ENCODE results near the gene TCF19.
"Not testable (repeated sequence)": the region's sequence is repeated elsewhere in the genome, so short reads cannot be mapped to it uniquely, and the experiment has no call there.

The TCF19 gene

DNA sequence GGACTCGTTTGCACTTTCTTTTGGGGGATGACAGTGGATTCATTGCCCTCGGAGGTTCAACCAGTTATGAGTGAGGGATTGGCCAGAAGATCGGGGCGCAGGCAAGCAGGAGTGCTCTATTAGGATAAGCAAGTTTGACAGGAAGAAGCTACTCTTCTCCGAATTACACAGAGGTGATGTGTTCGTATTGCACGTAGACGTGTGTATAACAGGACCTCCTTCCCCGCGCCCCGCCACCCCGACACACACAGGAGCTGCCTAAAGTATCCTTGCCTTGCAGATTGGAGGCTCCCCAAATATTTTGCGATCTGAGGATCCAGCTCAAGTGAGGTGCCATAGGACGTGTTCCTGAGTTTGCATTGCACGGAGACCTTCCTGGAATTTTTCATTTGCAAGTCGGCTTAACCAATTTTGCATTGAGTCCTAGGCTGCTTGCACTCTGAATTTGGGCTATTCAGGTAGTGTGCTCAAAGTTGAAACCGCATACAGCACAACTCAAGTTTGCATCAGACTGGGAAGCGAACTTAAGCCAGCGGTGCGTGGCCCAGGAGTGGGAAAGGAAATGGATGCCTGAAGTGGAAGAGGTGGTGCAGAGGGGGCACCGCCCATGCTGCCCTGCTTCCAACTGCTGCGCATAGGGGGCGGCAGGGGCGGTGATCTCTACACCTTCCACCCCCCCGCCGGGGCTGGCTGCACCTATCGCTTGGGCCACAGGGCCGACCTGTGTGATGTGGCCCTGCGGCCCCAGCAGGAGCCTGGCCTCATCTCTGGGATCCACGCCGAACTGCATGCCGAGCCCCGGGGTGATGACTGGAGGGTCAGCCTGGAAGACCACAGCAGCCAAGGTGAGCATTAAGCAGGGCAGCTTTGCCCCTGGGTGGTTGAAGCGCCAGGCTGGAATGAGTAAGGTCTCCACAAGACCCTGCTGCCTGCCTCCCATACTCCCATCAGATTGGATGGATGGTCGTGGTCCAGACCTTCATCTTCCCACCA lies 770 bp downstream of the TCF19 start:
- DNase-seq (ENCODE audit: extremely low spot score, insufficient read length, low read depth), result no peak
- no peak for FAIRE-seq

DNA sequence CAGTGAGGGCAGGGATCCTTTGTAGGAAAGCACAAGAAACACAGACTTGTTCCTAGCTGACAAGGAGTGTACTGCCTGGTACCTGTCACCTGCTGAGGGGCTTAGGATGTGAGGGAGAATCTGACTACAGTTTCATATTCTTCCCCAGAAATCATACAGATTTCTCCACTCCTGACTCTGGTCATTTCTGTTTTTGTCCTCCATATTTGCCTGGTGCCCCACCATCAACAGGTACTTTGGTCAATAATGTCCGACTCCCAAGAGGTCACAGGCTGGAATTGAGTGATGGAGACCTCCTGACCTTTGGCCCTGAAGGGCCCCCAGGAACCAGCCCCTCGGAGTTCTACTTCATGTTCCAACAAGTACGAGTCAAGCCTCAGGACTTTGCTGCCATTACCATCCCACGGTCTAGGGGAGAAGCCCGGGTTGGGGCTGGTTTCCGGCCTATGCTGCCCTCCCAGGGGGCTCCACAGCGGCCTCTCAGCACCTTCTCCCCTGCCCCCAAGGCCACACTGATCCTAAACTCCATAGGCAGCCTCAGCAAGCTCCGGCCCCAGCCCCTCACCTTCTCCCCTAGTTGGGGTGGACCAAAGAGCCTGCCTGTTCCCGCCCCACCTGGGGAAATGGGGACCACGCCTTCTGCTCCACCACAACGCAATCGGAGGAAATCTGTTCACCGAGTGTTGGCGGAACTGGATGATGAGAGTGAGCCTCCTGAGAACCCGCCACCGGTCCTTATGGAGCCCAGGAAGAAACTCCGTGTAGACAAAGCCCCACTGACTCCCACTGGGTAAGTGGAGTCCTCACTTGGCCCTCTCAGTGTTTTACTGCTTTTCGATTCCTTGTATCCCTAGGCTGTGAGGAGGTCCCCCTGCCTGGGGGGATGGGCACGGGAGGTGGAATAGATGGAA lies 3.1 kb downstream of the TCF19 start:
- DNase-seq (ENCODE audit: extremely low spot score, insufficient read length, low read depth), result no peak
- no peak for FAIRE-seq

DNA sequence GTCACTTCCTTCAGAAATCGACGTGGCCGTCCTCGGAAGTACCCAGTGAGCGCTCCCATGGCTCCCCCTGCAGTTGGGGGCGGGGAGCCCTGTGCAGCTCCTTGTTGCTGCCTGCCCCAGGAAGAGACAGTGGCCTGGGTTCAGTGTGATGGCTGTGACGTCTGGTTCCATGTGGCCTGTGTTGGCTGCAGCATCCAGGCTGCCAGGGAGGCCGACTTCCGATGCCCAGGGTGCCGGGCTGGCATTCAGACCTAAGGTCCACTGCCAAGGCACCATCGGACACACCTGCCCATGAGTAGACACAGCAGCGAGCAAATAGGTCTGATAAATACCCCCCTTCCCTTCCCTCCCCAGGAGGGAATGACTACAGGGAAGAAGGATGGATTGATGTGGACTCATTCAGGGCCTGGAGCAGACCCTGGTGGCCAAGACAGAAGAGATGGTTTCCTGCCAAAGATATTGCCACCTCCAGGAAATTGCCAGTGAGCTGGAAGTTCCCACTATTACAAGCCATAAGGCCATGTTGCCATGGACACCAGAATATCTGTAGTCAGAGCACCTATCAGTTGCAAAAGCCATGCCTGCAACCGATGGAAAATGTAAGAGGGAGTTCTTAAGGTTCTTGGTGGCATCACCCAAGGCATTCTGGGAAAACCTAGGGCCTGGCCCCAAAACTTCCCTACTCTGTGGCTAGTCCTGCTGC lies 4.2 kb downstream of the TCF19 start:
- FAIRE-seq, result no peak

DNA sequence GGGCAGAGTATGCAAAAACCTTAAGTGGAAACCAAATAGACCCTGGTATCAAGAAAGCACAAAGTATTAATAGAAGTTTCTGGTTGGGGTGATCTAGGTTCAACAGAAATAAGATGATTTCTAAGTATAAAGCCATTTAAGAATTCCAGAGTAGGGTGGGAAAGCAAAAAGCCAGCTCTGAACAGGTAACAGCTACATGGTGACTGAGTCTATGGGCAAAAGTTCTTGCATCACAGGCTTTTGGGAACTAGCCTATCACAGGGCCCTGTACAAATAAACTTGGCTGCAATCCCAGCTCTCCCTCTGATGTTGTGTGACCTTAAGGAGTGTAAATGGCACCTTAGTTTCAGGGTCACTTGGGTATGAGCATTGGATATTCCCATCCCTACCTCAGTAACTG lies 5.5 kb downstream of the TCF19 start:
- FAIRE-seq (no peak), DNase-seq (ENCODE audit: extremely low spot score, insufficient read length, low read depth) (no peak)

More for the DNA sequence above, 4.2 kb downstream of the TCF19 start:
- no peak for DNase-seq (ENCODE audit: extremely low spot score, insufficient read length, low read depth)

DNA sequence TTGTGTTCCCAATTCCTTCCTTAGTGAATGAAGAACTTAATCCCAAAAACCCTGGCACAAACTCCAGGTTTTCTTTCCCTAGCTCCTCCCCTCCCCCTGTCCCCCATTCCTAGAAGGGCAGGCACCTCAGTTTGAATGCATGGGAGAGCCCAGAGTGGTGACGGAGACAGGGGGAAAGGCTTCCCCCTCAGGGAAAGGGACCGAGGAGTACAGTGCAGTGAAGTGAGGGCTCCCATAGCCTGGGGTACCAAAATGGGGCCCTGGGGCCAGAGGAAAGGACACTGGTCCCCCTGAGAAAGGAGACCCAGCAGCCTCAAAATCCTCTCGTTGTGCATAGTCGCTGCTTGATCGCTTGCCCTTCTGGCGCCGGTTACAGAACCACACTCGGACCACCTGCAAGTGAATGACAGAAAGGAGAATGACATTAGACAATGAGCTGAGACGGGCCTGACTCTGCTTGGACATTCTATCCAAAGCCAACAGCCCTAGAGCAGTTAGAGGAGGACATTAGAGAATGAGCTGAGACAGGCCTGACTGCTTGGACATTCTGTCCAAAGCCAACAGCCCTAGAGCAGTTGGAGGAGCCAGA lies 6.2 kb downstream of the TCF19 start:
- DNase-seq (ENCODE audit: extremely low spot score, insufficient read length, low read depth); FAIRE-seq: not testable (repeated sequence)

DNA sequence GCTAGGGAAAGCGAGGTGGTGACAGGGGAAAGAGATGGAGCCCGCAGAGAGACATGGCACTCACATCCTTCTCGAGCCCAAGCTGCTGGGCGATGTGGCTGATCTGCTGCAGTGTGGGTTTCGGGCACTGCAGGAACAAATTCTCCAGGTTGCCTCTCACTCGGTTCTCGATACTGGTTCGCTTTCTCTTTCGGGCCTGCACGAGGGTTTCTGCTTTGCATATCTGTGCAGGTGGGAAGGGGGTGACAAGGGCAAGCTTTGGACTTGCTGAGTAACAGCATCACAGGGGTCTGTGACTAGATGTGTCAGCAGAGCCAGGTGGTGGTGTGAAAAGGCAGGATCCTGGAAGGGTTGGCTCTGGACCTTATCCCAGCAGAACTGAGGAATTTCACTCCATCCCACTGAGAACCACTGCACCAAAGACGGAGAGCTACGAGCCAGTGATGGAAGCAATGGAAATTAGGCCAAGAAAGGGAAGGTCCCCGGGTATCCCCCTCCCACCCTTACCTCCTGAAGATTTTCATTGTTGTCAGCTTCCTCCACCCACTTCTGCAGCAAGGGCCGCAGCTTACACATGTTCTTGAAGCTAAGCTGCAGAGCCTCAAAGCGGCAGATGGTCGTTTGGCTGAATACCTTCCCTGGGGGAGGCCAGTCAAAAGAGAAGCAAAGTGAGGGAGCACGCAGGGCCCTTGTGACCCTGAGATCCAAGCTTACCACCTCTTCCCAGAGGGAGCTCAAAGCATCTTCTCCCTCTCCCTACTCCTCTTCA lies 6.9 kb downstream of the TCF19 start:
- FAIRE-seq, result peak; percentile 74
- not testable (repeated sequence) for DNase-seq (ENCODE audit: extremely low spot score, insufficient read length, low read depth)

DNA sequence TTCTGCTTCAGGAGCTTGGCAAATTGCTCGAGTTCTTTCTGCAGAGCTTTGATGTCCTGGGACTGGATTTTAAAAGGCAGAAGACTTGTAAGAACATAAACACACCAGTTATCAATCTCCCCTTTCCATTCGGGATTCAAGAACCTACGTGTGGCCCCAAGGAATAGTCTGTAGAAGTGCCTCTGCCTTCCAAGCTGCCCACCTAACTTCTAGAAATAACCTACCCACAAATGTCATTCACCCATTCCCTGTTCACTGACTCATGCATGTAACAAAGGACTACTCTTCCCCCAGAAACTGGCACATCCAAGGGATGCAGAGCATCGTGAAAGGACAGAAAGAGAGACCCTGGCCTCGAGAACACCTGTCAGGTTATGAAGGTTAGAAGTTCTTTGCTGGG lies 7.6 kb downstream of the TCF19 start:
- no peak for DNase-seq (ENCODE audit: extremely low spot score, insufficient read length, low read depth)
- FAIRE-seq, result no peak

DNA sequence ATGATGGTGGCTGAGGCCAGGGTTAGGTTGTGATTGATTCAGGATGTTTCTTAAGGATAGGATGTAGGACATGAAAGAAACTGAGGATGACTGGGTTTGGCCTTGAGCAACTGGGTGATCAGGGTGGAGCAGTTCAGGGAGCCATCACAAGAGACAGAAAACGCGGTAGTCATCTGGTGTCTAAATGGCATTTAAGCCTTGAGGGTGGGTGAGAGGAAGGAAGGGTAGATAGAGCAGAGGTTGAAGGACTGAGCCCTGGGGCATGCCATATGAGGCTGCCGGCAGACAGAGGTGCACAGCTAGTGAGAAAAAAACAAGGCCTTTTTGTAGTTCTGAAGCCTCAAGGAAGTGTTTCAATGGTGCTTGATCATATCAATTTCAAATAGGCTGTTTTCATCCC lies 10.2 kb downstream of the TCF19 start:
- FAIRE-seq, result no peak
- no peak for DNase-seq (ENCODE audit: extremely low spot score, insufficient read length, low read depth)

DNA sequence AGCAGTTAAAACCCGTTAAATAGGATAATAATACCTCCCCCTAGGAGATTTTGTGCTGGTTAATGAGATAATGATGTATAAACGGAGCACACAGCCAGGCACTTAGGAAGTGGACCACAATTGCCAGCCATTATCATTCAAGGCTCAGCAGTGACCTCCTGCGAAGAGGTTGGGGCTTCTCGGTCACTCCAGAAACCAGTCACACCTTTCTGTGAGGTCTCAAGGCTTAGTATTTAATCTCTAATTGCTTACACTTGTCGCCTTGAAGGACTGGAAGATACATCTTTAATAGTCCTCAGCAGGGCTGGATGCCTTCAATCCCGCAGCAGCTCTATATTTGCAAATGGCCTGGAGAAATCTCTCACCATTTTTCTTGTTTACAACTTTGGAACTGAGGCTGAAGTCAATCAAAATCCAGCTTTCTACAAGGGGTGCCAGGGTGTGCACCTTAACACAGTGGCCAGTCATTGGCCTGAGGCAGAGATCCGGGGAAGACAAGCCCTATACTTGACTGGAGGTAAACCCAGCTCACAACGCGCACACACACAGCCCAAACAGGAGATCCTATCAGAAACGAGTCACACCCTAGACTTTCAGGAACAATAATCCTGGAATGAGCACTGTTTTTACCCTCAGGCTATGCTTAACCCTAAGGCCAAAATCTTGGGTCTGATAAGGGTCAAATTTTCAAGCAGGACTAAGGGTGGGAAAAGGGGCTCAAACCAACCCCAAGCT lies 10.9 kb downstream of the TCF19 start:
- FAIRE-seq (no peak), DNase-seq (ENCODE audit: extremely low spot score, insufficient read length, low read depth) (no peak)

DNA sequence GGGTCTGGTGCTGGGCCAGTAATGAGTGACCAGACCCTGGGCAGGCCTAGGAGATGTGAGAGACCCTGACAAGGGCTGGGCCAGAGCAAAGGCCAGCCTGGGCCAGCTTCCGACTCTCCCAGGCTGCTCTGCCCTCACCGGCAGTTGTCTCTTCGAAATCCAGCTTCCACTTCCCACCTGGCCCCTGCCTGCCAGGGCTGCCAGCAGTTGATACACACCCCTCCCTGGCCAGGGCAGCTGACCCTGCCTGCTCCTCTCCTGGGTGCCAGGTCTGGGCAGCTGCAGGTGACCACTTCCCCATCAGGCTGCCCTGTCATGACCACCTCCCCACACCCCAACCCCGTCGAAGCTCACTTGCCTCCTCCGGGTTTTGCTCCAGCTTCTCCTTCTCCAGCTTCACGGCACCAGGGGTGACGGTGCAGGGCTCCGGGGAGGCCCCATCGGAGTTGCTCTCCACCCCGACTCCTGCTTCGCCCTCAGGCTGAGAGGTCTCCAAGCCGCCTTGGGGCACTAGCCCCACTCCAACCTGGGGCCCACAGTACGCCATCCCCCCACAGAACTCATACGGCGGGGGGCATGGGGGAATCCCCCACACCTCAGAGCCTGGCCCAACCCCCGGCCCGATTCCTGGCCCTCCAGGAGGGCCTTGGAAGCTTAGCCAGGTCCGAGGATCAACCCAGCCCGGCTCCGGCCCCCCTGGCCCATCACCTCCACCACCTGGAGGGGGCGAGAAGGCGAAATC lies 11.6 kb downstream of the TCF19 start:
- DNase-seq (ENCODE audit: extremely low spot score, insufficient read length, low read depth); FAIRE-seq: not testable (repeated sequence)

DNA sequence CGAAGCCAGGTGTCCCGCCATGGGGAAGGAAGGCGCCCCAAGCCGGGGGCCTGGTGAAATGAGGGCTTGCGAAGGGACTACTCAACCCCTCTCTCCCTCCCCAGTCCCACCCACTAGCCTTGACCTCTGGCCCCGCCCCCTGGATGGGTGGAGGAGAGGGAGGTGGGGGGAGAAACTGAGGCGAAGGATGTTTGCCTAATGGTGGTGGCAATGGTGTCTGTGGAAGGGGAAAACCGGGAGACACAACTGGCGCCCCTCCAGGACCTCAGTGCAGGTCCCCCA lies 12.2 kb downstream of the TCF19 start, which contains the start of gene POU5F1:
TSS of gene POU5F1 (minus strand) at position 83 of the 282 bp plus-strand sequence. CDS start at position 21, 62 bp downstream.
- DNase-seq (ENCODE audit: extremely low spot score, insufficient read length, low read depth), result no peak
- FAIRE-seq, result no peak

DNA sequence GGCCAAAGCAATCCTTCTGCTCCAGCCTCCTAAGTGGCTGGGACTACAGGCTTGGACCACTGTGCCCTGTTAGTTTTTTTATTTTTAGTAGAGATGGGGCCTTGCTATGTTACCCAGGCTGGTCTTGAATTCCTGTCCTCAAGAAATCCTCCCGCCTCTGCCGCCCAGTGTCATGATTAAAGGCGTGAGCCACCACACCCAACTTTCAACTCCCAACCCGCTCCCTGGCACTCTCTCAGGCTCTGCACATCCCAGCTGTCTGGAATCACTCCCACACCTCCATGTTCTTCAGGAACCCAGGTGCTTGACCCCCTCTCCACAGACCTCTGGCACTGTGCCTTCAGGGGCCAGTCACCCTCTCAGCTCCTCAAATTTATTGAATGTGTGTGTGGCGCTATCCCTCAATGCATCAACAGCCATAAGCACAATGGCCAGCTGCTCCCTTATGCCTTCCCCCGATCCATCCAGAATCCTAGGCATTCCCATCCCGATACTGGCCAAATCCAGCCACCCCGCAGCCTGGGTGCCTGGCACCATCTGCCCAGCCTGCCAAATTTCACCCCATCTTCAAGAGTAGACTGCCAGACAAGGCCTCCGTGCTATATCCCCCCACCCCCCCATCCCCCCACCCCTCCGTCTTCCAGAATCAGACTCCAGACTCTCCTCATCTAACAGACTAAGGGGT lies 12.7 kb downstream of the TCF19 start:
- DNase-seq (ENCODE audit: extremely low spot score, insufficient read length, low read depth) (no peak), FAIRE-seq (no peak)

DNA sequence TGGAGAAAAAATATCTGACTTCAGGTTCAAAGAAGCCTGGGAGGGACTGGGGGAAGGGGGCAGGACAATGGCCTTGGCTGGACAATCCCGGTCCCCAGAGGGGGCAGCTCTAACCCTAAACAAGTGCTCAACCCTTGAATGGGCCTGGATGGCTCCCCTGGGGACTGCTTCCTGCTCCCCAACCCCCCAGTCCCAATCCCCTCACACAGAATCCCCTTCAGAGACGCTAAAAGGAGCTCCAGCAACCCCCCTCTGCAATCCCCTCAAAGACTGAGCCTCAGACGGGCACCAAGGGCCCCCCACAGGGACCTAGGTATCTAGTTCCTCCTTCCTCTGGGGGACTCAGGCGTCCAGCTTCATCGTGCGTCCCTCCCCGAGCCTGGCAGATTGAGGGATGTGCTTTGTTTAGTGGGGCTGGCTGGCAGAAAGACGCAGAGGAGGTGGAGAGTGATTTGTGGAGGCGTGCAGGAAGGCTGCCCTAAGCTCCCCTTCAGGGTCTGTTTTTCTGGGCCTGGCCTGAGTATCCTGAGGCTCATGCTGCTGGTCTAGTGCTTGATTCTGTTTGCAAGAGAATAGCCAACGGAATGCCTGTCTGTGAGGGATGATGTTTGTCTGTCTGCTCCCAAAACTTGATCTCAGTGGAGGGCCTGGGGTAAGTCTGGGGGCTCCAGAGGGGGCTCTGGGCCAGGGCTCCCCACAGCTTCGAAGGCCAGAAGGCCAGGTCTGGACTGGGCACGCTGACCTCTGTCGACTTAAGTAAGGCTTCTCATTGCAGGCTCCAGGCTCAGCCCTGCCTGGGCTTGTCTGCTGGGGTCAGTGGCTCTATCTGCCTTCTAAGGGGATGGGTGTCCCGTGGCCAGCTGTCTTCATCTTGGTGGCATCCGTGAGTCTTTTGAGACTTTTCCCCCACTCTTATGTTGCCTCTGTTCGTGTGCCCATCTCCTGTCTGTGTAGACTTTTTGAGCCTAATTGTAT lies 13.8 kb downstream of the TCF19 start:
- no peak for DNase-seq (ENCODE audit: extremely low spot score, insufficient read length, low read depth)

DNA sequence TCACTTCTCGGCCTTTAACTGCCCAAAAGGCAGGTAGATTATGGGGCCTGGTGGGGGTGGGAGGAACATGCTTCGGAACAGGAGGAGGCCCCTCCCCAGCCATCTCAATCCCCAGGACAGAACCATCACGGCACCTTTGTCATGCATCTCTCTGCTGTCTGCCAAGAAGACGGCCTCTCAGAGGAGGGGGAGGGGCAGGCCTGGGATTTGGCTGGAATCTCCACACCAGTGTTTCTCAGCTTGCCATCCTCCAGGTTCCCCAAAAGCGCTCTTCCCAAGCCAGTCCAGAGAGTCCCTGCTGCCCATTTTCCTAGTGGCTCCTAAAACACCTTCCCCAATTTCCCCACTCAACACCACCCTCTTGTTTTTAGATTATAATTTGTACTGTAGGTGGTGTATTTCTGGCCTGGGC lies 14.6 kb downstream of the TCF19 start:
- FAIRE-seq (no peak), DNase-seq (ENCODE audit: extremely low spot score, insufficient read length, low read depth) (no peak)

More for the DNA sequence above, 13.8 kb downstream of the TCF19 start:
- FAIRE-seq, result no peak

DNA sequence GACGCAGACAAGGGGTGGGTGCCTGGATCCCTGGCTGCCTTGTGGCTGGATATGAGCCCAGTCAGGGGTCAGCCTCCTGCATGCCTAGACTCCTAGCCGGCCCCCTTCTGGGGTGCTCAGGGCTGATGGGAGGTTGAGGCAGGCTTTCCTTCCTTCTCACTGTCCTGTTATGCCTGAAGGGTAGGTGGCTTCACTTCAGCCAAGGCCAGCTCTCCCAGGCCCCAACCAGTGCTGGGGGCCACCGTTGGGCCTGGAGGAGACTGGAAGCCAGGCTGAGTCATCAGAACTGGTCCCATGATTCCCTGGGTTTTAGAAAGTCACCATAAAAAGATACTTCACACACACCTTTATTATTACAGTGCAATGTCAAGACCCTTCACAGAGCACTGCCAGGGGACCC lies 15.0 kb downstream of the TCF19 start:
- DNase-seq (ENCODE audit: extremely low spot score, insufficient read length, low read depth), result no peak
- no peak for FAIRE-seq

DNA sequence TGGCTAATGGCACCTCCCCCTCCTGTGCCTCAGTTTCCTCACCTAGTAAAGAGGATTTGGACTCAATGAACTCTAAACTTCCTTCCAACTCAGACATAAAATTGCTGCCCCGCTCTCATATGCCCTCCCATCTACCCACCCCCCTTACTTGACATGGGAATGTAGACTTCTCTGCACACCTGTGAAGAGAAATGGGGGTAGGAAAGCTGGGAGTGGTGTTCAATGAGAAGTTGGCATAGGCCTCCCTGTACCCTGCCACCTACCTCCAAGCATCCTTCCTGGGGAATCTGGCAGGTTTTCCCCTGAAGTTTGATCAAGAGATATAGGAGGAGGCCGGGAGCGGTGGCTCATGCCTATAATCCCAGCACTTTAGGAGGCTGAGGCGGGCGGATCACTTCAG lies 16.0 kb downstream of the TCF19 start:
- DNase-seq (ENCODE audit: extremely low spot score, insufficient read length, low read depth) (no peak), FAIRE-seq (no peak)

Measured in GM18507 (cell line).